H1 (cell line): ENCODE measurements around the gene FAT1. TPM values are rescaled to one million over a fixed set of nuclear protein-coding genes. Genes with fewer than 3 reads are reported as not detected.

ENCODE experiments used
- BRCA1 ChIP-seq: IDR thresholded peaks from 2 replicates; pipeline ENCODE4 v1.6.1; 2012; ENCODE audit warnings: low read depth, low read length, improper control_type of control experiment
- GTF2F1 ChIP-seq: IDR thresholded peaks from 2 replicates; pipeline ENCODE4 v1.6.1; 2012; ENCODE audit warnings: low read depth, low read length, improper control_type of control experiment, borderline replicate concordance
- HDAC2 ChIP-seq, 2 experiments: fragments of 300-600 bp in 1 of 2; sonication (generic) in 1 of 2; IDR thresholded peaks; 2 replicates each; pipeline ENCODE4 v1.6.1; 2011 to 2012; ENCODE audit warnings: low read depth in 2 of 2, low read length in 2 of 2, mild to moderate bottlenecking in 2 of 2, moderate library complexity in 2 of 2, borderline replicate concordance in 1 of 2, inconsistent platforms in 1 of 2
- KDM5A ChIP-seq: fragments of 200-600 bp; IDR thresholded peaks from 2 replicates; pipeline ENCODE4 v1.7.1; 2012; ENCODE audit warnings: mild to moderate bottlenecking, low read length, inconsistent platforms, mixed read lengths
- NANOG ChIP-seq: IDR thresholded peaks from 2 replicates; pipeline ENCODE4 v1.6.1; 2011; ENCODE audit warnings: low read length, low read depth, mild to moderate bottlenecking, inconsistent platforms; ENCODE audit not compliant: insufficient read depth, poor library complexity, severe bottlenecking
- NRF1 ChIP-seq: IDR thresholded peaks from 2 replicates; pipeline ENCODE4 v1.6.1; 2011; ENCODE audit warnings: mild to moderate bottlenecking, low read depth, low read length, improper control_type of control experiment
- RXRA ChIP-seq: IDR thresholded peaks from 2 replicates; pipeline ENCODE4 v1.6.1; 2011; ENCODE audit warnings: low read depth, mild to moderate bottlenecking, low read length, moderate library complexity; ENCODE audit not compliant: insufficient read depth
- SAP30 ChIP-seq: fragments of 300-600 bp; sonication (generic); IDR thresholded peaks from 2 replicates; pipeline ENCODE4 v1.7.1; 2012; ENCODE audit warnings: low read length, moderate library complexity, mild to moderate bottlenecking, inconsistent platforms; ENCODE audit not compliant: insufficient read depth, insufficient replicate concordance
- polyA plus RNA-seq, 7 experiments: library from polyadenylated mRNA; depleted of rRNA in 3 of 7; stranded (reverse) in 5 of 7; unstranded in 2 of 7; fragments of >200 nt in 5 of 7; fragments of 200-250 nt in 2 of 7; gene quantifications; 1 replicate in 5 of 7; 2 replicates in 1 of 7; 4 replicates in 1 of 7; pipeline versions ENCODE4 v1.2.1 to v1.2.3, GENCODE V29; 2011 to 2013; ENCODE audit warnings: missing spikeins in 2 of 7, mixed read lengths in 2 of 7
- total RNA-seq: library from RNA; stranded (reverse); fragmentation: NEBNext Ultra II Directional; extraction: Animal tissue kit (Norgen Biotek cat#: 25700); gene quantifications from 2 replicates; pipeline ENCODE4 v1.2.1, GENCODE V29; 2021
- TF ChIP-seq, protein P1 (sequence below): fragments of 300-600 bp; sonication (generic); IDR thresholded peaks from 2 replicates; pipeline ENCODE4 v1.7.1; 2012; ENCODE audit warnings: low read length, moderate library complexity, mild to moderate bottlenecking, inconsistent platforms; ENCODE audit not compliant: insufficient replicate concordance

FAT1 gene
- total and polyA plus RNA-seq, 2 of the 8 experiments (the other 6 are each of a cell fraction or from before 2014, with no cell fraction given) = 94.4 to 137 TPM

DNA sequence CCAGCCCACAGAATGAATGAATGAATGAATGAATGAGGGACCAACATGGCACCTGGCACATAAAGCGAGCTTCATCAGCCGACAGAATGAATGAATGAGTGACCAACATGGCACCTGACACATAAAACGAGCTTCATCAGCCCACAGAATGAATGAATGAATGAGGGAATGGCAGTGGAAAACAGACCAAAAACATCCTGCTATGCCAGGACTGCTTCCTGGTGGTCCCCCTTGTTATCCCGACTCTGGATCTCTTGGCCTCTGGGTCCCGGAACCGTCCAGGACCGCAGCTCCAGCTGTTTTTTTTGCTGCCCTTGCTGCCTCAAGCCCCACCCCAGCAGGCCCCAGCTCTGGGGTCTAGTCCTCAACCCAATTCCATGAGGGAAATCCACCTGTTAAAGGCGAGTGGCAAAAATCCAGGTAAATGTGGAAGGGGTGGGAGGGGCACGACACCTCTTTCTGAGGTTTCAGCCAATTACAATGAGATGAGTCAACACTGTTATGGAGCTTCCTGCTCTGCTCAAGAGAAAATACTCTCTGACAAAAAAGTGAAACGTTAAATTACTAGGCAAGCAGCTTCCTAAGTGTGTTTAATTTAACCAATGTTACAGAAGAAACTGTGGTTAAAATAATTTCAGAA lies 96.3 kb downstream of the FAT1 start (continued):
- TF ChIP-seq, protein P1, sequence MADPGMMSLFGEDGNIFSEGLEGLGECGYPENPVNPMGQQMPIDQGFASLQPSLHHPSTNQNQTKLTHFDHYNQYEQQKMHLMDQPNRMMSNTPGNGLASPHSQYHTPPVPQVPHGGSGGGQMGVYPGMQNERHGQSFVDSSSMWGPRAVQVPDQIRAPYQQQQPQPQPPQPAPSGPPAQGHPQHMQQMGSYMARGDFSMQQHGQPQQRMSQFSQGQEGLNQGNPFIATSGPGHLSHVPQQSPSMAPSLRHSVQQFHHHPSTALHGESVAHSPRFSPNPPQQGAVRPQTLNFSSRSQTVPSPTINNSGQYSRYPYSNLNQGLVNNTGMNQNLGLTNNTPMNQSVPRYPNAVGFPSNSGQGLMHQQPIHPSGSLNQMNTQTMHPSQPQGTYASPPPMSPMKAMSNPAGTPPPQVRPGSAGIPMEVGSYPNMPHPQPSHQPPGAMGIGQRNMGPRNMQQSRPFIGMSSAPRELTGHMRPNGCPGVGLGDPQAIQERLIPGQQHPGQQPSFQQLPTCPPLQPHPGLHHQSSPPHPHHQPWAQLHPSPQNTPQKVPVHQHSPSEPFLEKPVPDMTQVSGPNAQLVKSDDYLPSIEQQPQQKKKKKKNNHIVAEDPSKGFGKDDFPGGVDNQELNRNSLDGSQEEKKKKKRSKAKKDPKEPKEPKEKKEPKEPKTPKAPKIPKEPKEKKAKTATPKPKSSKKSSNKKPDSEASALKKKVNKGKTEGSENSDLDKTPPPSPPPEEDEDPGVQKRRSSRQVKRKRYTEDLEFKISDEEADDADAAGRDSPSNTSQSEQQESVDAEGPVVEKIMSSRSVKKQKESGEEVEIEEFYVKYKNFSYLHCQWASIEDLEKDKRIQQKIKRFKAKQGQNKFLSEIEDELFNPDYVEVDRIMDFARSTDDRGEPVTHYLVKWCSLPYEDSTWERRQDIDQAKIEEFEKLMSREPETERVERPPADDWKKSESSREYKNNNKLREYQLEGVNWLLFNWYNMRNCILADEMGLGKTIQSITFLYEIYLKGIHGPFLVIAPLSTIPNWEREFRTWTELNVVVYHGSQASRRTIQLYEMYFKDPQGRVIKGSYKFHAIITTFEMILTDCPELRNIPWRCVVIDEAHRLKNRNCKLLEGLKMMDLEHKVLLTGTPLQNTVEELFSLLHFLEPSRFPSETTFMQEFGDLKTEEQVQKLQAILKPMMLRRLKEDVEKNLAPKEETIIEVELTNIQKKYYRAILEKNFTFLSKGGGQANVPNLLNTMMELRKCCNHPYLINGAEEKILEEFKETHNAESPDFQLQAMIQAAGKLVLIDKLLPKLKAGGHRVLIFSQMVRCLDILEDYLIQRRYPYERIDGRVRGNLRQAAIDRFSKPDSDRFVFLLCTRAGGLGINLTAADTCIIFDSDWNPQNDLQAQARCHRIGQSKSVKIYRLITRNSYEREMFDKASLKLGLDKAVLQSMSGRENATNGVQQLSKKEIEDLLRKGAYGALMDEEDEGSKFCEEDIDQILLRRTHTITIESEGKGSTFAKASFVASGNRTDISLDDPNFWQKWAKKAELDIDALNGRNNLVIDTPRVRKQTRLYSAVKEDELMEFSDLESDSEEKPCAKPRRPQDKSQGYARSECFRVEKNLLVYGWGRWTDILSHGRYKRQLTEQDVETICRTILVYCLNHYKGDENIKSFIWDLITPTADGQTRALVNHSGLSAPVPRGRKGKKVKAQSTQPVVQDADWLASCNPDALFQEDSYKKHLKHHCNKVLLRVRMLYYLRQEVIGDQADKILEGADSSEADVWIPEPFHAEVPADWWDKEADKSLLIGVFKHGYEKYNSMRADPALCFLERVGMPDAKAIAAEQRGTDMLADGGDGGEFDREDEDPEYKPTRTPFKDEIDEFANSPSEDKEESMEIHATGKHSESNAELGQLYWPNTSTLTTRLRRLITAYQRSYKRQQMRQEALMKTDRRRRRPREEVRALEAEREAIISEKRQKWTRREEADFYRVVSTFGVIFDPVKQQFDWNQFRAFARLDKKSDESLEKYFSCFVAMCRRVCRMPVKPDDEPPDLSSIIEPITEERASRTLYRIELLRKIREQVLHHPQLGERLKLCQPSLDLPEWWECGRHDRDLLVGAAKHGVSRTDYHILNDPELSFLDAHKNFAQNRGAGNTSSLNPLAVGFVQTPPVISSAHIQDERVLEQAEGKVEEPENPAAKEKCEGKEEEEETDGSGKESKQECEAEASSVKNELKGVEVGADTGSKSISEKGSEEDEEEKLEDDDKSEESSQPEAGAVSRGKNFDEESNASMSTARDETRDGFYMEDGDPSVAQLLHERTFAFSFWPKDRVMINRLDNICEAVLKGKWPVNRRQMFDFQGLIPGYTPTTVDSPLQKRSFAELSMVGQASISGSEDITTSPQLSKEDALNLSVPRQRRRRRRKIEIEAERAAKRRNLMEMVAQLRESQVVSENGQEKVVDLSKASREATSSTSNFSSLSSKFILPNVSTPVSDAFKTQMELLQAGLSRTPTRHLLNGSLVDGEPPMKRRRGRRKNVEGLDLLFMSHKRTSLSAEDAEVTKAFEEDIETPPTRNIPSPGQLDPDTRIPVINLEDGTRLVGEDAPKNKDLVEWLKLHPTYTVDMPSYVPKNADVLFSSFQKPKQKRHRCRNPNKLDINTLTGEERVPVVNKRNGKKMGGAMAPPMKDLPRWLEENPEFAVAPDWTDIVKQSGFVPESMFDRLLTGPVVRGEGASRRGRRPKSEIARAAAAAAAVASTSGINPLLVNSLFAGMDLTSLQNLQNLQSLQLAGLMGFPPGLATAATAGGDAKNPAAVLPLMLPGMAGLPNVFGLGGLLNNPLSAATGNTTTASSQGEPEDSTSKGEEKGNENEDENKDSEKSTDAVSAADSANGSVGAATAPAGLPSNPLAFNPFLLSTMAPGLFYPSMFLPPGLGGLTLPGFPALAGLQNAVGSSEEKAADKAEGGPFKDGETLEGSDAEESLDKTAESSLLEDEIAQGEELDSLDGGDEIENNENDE = no peak
- TF ChIP-seq GTF2F1 (no peak), HDAC2 (IDR thresholded peaks at IDR 0.05; ENCODE audit: borderline replicate concordance in 1 of 2, low read depth in 2 of 2, low read length in 2 of 2) (no peak), BRCA1 (no peak), NANOG (no peak), KDM5A (no peak), NRF1 (no peak), SAP30 (no peak), RXRA (no peak)
